BJ (cell line): ENCODE measurements around the gene C6orf89. TPM values are rescaled to one million over a fixed set of nuclear protein-coding genes. Genes with fewer than 3 reads are reported as not detected.
A peak's percentile ranks its signal among the peaks of the same experiment; 100 is the strongest.

ENCODE experiments used
- CTCF ChIA-PET: fragments of 350-600 bp; formaldehyde crosslinking; extraction: SDS; loops from one replicate; lab custom pipeline; 2021; ENCODE audit warnings: antibody characterized with exemption, inconsistent platforms; lab: Yijun Ruan, JAX
- POLR2A ChIA-PET: fragments of 300-600 bp; sonication (Branson Sonifier 250); formaldehyde crosslinking; extraction: SDS; loops from one replicate; lab custom pipeline; 2021; ENCODE audit warnings: antibody characterized with exemption; lab: Charles Lee
- DNase-seq: peaks from one replicate; pipeline ENCODE4 v3.0.0-alpha.2; 2011; ENCODE audit warnings: low read depth
- H3K27me3 ChIP-seq: 2 replicates; pipeline ENCODE4 v1.6.0; 2011; ENCODE audit warnings: low read length; ENCODE audit not compliant: control insufficient read depth, insufficient read depth
- H3K36me3 ChIP-seq: 2 replicates; pipeline ENCODE4 v1.5.1; 2011; ENCODE audit warnings: low read length; ENCODE audit not compliant: control insufficient read depth, insufficient read depth
- H3K4me3 ChIP-seq: 2 replicates; pipeline ENCODE4 v1.5.1; 2011; ENCODE audit warnings: low read depth, mild to moderate bottlenecking, control low read depth, low read length
- CTCF ChIP-seq: IDR thresholded peaks from 2 replicates; pipeline ENCODE4 v1.5.1; 2011; ENCODE audit warnings: low read depth, mild to moderate bottlenecking, control low read depth, inconsistent platforms, low read length, moderate library complexity; ENCODE audit not compliant: insufficient read depth
- polyA plus RNA-seq: library from polyadenylated mRNA; depleted of rRNA; stranded (reverse); fragments of >200 nt; gene quantifications from 2 replicates; pipeline ENCODE4 v1.2.3, GENCODE V29; 2011

C6orf89 gene
- polyA plus RNA-seq, 1 experiment: 66.0 TPM

- TF ChIP-seq CTCF: no peak
- no peak for DNase-seq
- CTCF ChIA-PET: interaction anchor here (0.8 to 3.0 kb wide), 5 partner anchors 14 to 147 kb away, joined by 3 to 18 read pairs (median 7); partner anchors contain the start of gene C6orf89
- Histone ChIP-seq H3K27me3 (no peaks in the 10 kb centered on the region), H3K4me3 (no peak overlapping the region), H3K36me3 (peaks cover 6% of the 10 kb centered on the region)
- POLR2A ChIA-PET: interaction anchor here (0.5 kb wide), 1 partner anchor 10 kb away, joined by 3 read pairs; no protein-coding TSS in a partner anchor
Measured at GRCh38 chr6:36913082-36913481, 27.3 kb downstream of the C6orf89 start.

- Histone ChIP-seq H3K36me3 (peaks cover 4% of the 10 kb centered on the region), H3K27me3 (no peaks in the 10 kb centered on the region), H3K4me3 (no peak overlapping the region)
- no peak for DNase-seq
- TF ChIP-seq CTCF: peak; percentile 47
- ChIA-PET POLR2A (interaction anchor here (0.6 kb wide), 1 partner anchor 63 kb away, joined by 17 read pairs; no protein-coding TSS in a partner anchor), CTCF (interaction anchor here (0.7 to 3.0 kb wide), 9 partner anchors 9 to 257 kb away, joined by 3 to 18 read pairs (median 3); partner anchors contain the start of gene C6orf89)
Measured at GRCh38 chr6:36914227-36914794, 28.6 kb downstream of the C6orf89 start.

DNA sequence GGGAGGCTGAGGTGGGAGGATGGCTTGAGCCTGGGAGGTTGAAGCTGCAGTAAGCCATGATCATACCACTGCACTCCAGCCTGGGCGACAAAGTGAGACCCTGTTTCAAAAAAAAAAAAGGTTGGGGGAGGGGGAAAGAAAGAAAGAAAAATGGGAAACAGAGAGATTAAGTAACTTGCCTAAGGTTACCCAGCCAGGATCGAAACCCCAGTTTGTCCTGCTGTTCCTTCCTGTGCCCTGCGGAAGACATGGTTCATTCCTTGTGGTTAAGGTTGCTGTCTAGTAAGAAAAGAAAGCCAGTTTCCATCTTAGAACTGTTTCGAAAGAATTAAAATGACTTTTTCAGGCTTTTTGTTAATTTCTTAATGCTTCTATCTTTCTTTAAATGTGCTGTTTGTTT is 29.8 kb downstream of the C6orf89 start:
- H3K4me3 ChIP-seq: no peak overlapping the region
- no peak for DNase-seq
- no peaks in the 10 kb centered on the region for H3K27me3 ChIP-seq
- TF ChIP-seq CTCF: no peak
- ChIA-PET CTCF (interaction anchor here (1.1 to 5.3 kb wide), 2 partner anchors 103 to 155 kb away, joined by 3 to 19 read pairs; no protein-coding TSS in a partner anchor), POLR2A (no interaction called here)
- H3K36me3 ChIP-seq: peaks cover 4% of the 10 kb centered on the region

DNA sequence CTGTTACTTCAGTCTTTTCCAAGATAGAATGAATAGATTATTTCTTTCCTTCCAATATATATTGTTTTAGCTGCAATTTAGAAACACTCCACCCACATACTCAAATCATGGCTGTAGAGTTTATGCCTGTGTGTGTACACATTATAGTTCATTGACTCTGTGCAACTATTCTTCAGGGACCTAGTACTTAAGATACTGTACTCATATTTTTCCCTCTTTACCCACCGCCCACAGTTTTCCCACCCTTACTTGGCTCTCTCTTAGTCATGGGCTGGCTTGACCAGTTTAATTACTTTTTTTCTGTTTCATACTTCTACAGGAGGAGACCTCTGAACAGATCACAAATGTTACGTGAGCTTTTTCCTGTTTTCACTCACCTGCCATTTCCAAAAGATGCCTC is 30.4 kb downstream of the C6orf89 start:
- no peak for DNase-seq
- Histone ChIP-seq H3K36me3 (peaks cover 4% of the 10 kb centered on the region), H3K4me3 (no peak overlapping the region), H3K27me3 (no peaks in the 10 kb centered on the region)
- TF ChIP-seq CTCF: no peak
- ChIA-PET POLR2A (no interaction called here), CTCF (interaction anchor here (1.1 to 5.3 kb wide), 2 partner anchors 102 to 155 kb away, joined by 3 to 19 read pairs; no protein-coding TSS in a partner anchor)

- Histone ChIP-seq H3K4me3 (no peak overlapping the region), H3K27me3 (no peaks in the 10 kb centered on the region), H3K36me3 (peaks cover 4% of the 10 kb centered on the region)
- no peak for TF ChIP-seq CTCF
- CTCF ChIA-PET: interaction anchor here (5.3 kb wide), 1 partner anchor 101 kb away, joined by 19 read pairs; no protein-coding TSS in a partner anchor
- POLR2A ChIA-PET: interaction anchor here (0.7 kb wide), 1 partner anchor 15 kb away, joined by 4 read pairs; no protein-coding TSS in a partner anchor
- DNase-seq: peak; percentile 98
Measured at GRCh38 chr6:36917541-36918193, 31.9 kb downstream of the C6orf89 start.
